ENCODE measurements around the gene GPR83. TPM values are rescaled to one million over a fixed set of nuclear protein-coding genes. Genes with fewer than 3 reads are reported as not detected.

The GPR83 gene
- total and polyA plus RNA-seq, 2 experiments from 2014 or later = not detected

- Histone ChIP-seq H3K9me3 (ENCODE audit: low read depth) (peaks cover 3% of the 10 kb centered on the region), H3K4me3 (no peak overlapping the region), H3K79me2 (no peaks in the 10 kb centered on the region), H4K20me1 (ENCODE audit: insufficient read depth, poor library complexity, severe bottlenecking) (no peaks in the 10 kb centered on the region), H2AFZ (no peak overlapping the region), H3K27me3 (no peaks in the 10 kb centered on the region), H3K4me1 (ENCODE audit: insufficient read depth) (no peaks in the 10 kb centered on the region), H3K36me3 (replicated peaks; ENCODE audit: insufficient read depth, low read depth) (no peaks in the 10 kb centered on the region), H3K27ac (no peak overlapping the region), H3K9me2 (replicated peaks; ENCODE audit: insufficient read depth) (no peaks in the 10 kb centered on the region), H3K4me2 (no peak overlapping the region)
- DNase-seq (ENCODE audit: low spot score) = no peak
- WGBS (ENCODE audit: low lambda C conversion rate, missing lambda C conversion rate) = 80% methylated on average over 2 of the region's 2 CpGs
- TF ChIP-seq CTCF (IDR thresholded peaks at IDR 0.05; ENCODE audit: poor library complexity) (no peak), EZH2 (IDR thresholded peaks at IDR 0.05; ENCODE audit: borderline replicate concordance) (no peak), EZH2phosphoT487 (IDR thresholded peaks at IDR 0.05; ENCODE audit: low read depth, severe bottlenecking, unreplicated experiment) (no peak)
Measured at GRCh38 chr11:94424662-94425061, 23.4 kb upstream of the GPR83 start.

- TF ChIP-seq CTCF (IDR thresholded peaks at IDR 0.05; ENCODE audit: poor library complexity) = no peak
- no peak for TF ChIP-seq EZH2phosphoT487 (IDR thresholded peaks at IDR 0.05; ENCODE audit: low read depth, severe bottlenecking, unreplicated experiment)
- TF ChIP-seq EZH2 (IDR thresholded peaks at IDR 0.05; ENCODE audit: borderline replicate concordance) = no peak
- H3K9me2 ChIP-seq (replicated peaks; ENCODE audit: insufficient read depth) = no peaks in the 10 kb centered on the region
- no peaks in the 10 kb centered on the region for H3K4me1 ChIP-seq (ENCODE audit: insufficient read depth)
- WGBS (ENCODE audit: low lambda C conversion rate, missing lambda C conversion rate) = 78% methylated on average over 2 of the region's 2 CpGs
- H2AFZ ChIP-seq = no peak overlapping the region
- H3K36me3 ChIP-seq (replicated peaks; ENCODE audit: insufficient read depth, low read depth) = no peaks in the 10 kb centered on the region
- peaks cover 3% of the 10 kb centered on the region for H3K9me3 ChIP-seq (ENCODE audit: low read depth)
- no peak overlapping the region for H3K27ac ChIP-seq
- H3K4me3 ChIP-seq = no peak overlapping the region
- no peaks in the 10 kb centered on the region for H3K27me3 ChIP-seq
- no peaks in the 10 kb centered on the region for H4K20me1 ChIP-seq (ENCODE audit: insufficient read depth, poor library complexity, severe bottlenecking)
- H3K79me2 ChIP-seq = no peaks in the 10 kb centered on the region
- DNase-seq (ENCODE audit: low spot score) = no peak
- no peak overlapping the region for H3K4me2 ChIP-seq
Measured at GRCh38 chr11:94424011-94424410, 22.8 kb upstream of the GPR83 start.

- TF ChIP-seq CTCF (IDR thresholded peaks at IDR 0.05; ENCODE audit: poor library complexity) = no peak
- Histone ChIP-seq H3K4me2 (no peak overlapping the region), H3K9me3 (ENCODE audit: low read depth) (peaks cover 3% of the 10 kb centered on the region), H3K36me3 (replicated peaks; ENCODE audit: insufficient read depth, low read depth) (no peaks in the 10 kb centered on the region), H3K27ac (no peak overlapping the region), H3K79me2 (no peaks in the 10 kb centered on the region), H4K20me1 (ENCODE audit: insufficient read depth, poor library complexity, severe bottlenecking) (no peaks in the 10 kb centered on the region), H3K9me2 (replicated peaks; ENCODE audit: insufficient read depth) (no peaks in the 10 kb centered on the region), H3K4me1 (ENCODE audit: insufficient read depth) (no peaks in the 10 kb centered on the region), H3K27me3 (no peaks in the 10 kb centered on the region), H3K4me3 (no peak overlapping the region), H2AFZ (no peak overlapping the region)
- no peak for DNase-seq (ENCODE audit: low spot score)
- WGBS (ENCODE audit: low lambda C conversion rate, missing lambda C conversion rate) = 97% methylated on average over 3 of the region's 3 CpGs
Measured at GRCh38 chr11:94423507-94423906, 22.3 kb upstream of the GPR83 start.

GRCh38 chr11:94418123-94418765 is 17.0 kb upstream of the GPR83 start:
- Histone ChIP-seq H4K20me1 (ENCODE audit: insufficient read depth, poor library complexity, severe bottlenecking) (no peaks in the 10 kb centered on the region), H3K27me3 (no peaks in the 10 kb centered on the region), H3K9me3 (ENCODE audit: low read depth) (no peaks in the 10 kb centered on the region), H2AFZ (no peak overlapping the region), H3K4me3 (no peak overlapping the region), H3K9me2 (replicated peaks; ENCODE audit: insufficient read depth) (no peaks in the 10 kb centered on the region), H3K4me2 (no peak overlapping the region), H3K4me1 (ENCODE audit: insufficient read depth) (no peaks in the 10 kb centered on the region), H3K27ac (no peak overlapping the region), H3K36me3 (replicated peaks; ENCODE audit: insufficient read depth, low read depth) (no peaks in the 10 kb centered on the region), H3K79me2 (no peaks in the 10 kb centered on the region)
- no peak for DNase-seq (ENCODE audit: low spot score)
- TF ChIP-seq EZH2 (IDR thresholded peaks at IDR 0.05; ENCODE audit: borderline replicate concordance) = no peak
- TF ChIP-seq CTCF (IDR thresholded peaks at IDR 0.05; ENCODE audit: poor library complexity) = no peak
- TF ChIP-seq EZH2phosphoT487 (IDR thresholded peaks at IDR 0.05; ENCODE audit: low read depth, severe bottlenecking, unreplicated experiment) = no peak
- WGBS (ENCODE audit: low lambda C conversion rate, missing lambda C conversion rate) = 96% methylated on average over 3 of the region's 3 CpGs

All from hepatocyte (in vitro differentiated cells).